Liver (tissue), 3 donors: ENCODE measurements around the gene KMT2B.

Experiments
- CTCF ChIP-seq: fragments of 150-350 bp; IDR thresholded peaks from 2 replicates; pipeline ENCODE4 v1.5.1; 2017; ENCODE audit warnings: improper control_type of control experiment, low read depth, low read length; ENCODE audit not compliant: missing input control
- EGR1 ChIP-seq, 2 donors: IDR thresholded peaks; 2 replicates each; pipeline ENCODE4 v1.6.1; 2016 to 2018; ENCODE audit warnings: antibody characterized with exemption in 2 of 2, low read depth in 2 of 2
- FOXA1 ChIP-seq: IDR thresholded peaks from 2 replicates; pipeline ENCODE4 v1.6.1; 2016; ENCODE audit warnings: antibody characterized with exemption
- GABPA ChIP-seq, 2 donors: IDR thresholded peaks in 1 of 2; conservative IDR thresholded peaks in 1 of 2; 2 replicates each; pipeline ENCODE4 v1.6.1; 2016; ENCODE audit warnings: antibody characterized with exemption in 2 of 2, mild to moderate bottlenecking in 1 of 2, moderate library complexity in 1 of 2
- JUND ChIP-seq, 2 donors: IDR thresholded peaks; 2 replicates each; pipeline ENCODE4 v1.6.1; 2016; ENCODE audit warnings: antibody characterized with exemption in 2 of 2
- MAX ChIP-seq: IDR thresholded peaks from 2 replicates; pipeline ENCODE4 v1.6.1; 2016; ENCODE audit warnings: antibody characterized with exemption
- RAD21 ChIP-seq, 2 donors: IDR thresholded peaks; 2 replicates each; pipeline ENCODE4 v1.6.1; 2016; ENCODE audit warnings: antibody characterized with exemption in 2 of 2, mild to moderate bottlenecking in 2 of 2
- REST ChIP-seq: IDR thresholded peaks from 2 replicates; pipeline ENCODE4 v1.6.1; 2016; ENCODE audit warnings: antibody characterized with exemption, mild to moderate bottlenecking
- SP1 ChIP-seq: IDR thresholded peaks from 2 replicates; pipeline ENCODE4 v1.6.1; 2018; ENCODE audit warnings: antibody characterized with exemption, mild to moderate bottlenecking
- TAF1 ChIP-seq: conservative IDR thresholded peaks from 2 replicates; pipeline ENCODE4 v1.6.1; 2016; ENCODE audit warnings: antibody characterized with exemption, mild to moderate bottlenecking
- YY1 ChIP-seq: IDR thresholded peaks from 2 replicates; pipeline ENCODE4 v1.6.1; 2016; ENCODE audit warnings: antibody characterized with exemption, mild to moderate bottlenecking
- donor health status: healthy.
- donor health status: healthy.

- TF ChIP-seq CTCF (no peak), TAF1 (no peak), RAD21 (IDR thresholded peaks at IDR 0.05) (no peak), EGR1 (IDR thresholded peaks at IDR 0.05; ENCODE audit: low read depth in 2 of 2) (no peak), MAX (no peak), YY1 (no peak), GABPA (IDR thresholded peaks at IDR 0.05 in 1 of 2, conservative IDR thresholded peaks at IDR 0.05 in 1 of 2) (no peak), JUND (IDR thresholded peaks at IDR 0.05) (no peak), SP1 (no peak), FOXA1 (no peak), REST (no peak)
Observed at GRCh38 chr19:35733180-35734125, 15.7 kb downstream of the KMT2B start.
